NCI-H2029 (cell line): ENCODE results near the gene KCNAB2.

ENCODE experiments used
- DNase-seq: peaks from one replicate; lab custom pipeline; 2025; lab: John Stamatoyannopoulos, UW

Gene KCNAB2

DNA sequence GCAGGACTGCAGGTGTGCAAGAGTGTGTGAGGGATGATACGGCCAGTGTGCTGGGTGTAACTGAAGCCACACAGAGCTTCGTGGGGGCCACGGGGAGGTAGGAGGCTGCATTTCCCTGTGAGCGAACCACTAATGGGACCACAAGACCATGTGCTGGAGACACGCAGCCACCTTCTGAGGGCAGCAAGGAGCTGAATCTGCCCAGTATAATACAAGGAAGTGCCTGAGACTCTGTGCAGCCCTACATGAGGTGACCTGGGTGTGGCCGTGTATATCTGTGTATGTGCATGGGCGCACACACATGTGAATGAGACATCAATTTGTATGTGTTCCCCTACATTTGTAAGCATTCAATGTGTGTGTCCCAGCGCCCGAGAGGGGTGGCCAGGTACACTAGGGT is 83.6 kb downstream of the KCNAB2 start:
- no peak for DNase-seq

DNA sequence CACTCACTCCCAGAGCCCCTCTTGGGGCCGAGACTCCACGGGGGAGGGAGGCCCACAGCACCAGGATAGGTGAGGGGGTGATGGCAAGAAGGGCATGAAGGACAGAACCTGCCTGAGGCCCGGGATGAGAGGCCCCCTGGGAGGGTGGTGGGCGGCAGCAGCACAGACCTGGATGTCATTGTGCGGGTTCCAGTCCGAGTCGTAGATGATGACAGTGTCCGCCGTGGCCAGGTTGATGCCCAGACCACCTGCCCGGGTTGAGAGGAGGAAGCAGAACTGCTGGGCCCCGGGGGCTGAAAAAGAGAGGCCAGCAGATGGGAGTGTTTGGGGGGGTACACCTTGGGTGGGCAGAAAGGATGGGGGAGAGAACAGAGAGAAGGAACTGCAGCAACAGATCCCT is 84.3 kb downstream of the KCNAB2 start:
- no peak for DNase-seq

DNA sequence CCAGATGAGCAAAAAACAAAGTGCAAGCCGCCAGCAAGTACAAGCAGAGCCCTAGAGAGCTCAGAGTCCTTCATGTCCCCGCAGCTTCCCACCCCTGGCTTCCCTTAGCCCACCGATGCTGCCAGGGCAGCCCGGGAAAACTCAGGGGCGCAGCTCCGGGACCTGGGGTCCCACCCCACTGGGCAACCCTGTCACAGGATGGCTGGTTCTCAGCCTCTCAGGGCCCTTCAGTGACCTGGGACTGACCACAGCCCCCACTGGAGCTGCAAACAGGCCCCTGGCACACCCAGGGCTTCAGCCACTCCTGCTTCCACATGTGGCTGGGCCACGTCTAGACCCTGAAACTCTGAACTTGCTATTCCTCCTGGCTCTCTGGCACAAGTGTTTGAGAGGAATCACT is 84.9 kb downstream of the KCNAB2 start:
- no peak for DNase-seq

DNA sequence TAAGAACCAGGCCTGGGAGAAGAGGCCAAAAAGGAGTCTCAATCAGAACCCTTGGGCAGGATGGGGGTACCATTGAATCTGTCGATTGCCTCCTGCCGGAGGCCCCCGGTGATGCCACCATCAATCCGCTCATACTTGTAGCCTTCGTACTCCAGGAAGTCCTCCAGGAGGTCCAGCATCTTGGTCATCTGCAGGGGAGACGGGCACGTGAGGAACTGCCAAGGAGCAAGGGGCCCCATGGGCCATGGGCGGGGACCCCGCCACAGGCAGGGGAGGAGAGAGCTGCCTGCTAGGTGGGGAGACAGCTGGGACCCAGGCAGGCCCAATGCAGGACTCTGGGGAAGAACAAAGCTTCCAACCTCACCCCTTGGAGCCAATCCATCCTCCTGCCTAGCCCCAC is 85.9 kb downstream of the KCNAB2 start:
- no peak for DNase-seq

DNA sequence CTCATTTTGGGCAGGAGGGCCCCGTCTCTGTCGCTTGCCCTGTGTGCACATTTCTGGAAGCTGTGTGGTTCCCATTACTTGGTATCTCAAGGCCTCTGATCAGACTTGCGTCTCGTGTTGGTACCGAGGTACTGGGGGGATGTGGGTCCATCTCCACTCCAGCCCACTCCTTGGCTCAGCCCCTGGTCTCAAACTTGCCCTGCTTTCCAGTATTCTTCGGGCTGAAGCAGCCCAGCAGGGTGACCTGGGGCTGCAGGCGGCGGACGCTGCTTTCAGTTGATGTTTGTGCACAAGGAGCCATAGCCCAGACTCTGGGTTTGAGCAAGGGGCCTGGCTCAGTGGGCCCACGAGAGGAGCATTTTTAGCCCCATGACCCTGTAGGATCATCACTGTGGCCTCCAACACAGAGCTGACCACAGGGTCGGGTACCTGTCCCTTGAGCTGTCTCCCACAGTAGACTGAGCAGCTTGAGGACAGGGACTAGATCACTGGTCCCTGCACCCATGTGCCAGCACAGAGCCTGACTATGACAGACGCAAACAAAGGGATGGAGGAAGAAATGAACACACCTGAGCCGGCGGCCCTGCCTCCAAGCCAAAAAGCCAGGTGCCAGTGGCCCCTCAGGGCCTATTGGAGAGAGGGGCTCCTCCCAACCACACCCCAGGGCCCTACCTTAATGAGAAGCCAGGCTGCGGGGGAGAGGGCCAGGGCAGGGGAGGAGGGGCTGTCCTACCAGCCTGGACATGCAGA is 87.6 kb downstream of the KCNAB2 start:
- DNase-seq, result no peak

DNA sequence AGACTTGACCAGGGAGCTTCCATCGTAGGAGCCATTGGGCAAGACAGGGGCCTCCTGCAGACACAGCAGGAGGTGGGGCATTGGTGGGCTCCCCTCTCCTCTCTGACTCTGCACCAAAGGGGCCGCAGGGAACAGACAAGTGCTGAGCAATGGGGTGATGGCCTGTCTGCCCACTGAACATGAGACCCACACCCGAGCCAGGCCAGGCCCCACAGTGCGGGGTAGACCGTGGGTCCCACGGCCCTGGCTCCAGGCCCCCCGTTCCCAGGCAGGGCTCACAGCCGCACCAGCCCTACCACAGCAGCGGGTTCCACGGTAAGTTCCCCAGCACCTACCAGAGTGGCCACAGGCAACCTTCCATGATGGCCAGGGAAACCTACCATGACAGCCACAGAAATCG is 88.5 kb downstream of the KCNAB2 start:
- no peak for DNase-seq

DNA sequence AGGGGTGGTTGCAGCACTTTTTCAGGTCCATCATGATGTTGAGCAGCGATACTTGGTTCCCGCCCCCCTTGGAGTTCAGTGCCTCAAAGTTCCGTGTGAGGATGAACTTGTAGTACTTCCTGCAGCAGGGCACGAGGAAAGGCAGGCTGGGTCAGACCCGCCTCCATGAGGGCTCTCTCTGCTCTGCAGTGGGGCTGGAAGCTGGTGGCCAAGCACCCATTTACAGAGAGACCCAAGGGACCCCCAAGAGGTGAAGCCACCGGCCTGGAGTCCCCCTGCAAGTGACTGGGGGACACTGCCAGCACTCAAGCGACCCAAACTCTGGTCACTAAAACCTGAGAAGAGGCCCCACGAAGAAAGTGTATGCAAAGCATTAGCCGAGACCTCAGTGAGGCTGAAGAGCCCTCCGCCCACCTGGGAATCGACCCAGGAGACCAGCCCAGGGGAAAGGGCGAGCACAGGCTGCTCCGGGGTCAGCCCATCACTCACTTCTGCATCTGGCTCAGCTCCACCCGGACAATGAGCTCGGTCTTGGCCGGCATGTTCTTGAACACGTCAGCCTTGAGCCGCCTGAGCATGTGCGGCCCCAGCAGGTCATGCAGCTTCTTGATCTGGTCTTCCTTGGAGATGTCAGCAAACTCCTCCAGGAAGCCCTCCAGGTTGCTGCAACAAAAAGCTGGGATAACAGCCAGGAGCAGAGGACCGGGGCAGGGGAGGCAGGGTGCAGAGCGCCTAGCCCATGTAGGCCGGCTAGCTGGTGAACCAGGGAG is 89.2 kb downstream of the KCNAB2 start:
- no peak for DNase-seq

DNA sequence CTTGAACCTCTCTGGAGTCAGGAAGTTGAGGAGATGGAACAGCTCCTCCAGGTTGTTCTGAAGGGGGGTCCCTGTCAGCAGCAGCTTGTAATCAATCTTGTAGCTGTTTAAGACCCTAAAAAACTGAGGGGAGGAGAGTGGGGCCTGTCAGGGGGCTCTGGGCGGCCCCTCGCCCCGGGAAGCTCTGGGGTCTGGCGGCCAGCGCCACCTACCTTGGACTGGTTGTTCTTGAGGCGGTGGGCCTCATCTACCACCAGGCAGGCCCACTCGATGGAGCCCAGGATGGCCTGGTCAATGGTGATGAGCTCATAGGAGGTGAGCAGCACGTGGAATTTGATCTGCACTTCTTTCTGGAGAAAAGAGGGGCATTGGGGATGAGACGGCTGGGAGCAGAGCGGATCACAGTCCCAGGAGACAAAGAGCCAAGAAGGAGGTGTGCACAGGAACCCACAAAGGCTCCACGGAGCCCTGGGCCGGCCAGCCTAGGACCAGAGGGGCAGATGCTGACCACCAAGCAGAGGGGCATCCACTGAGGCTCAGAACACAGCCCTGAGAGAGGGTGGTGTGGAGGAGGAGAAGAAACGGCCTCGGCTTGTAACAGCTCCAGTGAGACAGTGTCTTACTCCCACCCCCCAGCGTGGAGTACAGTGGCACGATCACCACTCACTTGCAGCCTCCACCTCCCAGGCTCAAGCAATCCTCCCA is 91.0 kb downstream of the KCNAB2 start:
- DNase-seq, result no peak

DNA sequence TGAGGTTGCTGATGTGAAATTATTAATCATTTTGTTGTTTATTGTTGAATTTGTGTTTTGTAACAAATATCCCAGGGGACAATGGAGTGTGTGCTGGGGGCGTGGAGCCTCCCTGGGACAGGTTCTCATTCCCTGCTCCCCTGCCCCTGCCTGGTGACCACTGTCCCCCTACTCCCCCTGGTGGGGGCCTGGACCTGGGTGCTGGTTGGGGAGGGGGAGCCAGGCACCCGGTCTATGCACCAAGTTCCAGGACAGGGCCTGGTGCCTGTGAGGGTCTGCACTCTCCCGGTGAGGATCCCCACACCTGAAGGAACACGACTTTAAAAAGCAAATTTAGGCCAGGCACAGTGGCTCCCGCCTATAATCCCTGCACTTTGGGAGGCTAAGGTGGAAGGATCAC is 92.1 kb downstream of the KCNAB2 start:
- DNase-seq, result no peak

DNA sequence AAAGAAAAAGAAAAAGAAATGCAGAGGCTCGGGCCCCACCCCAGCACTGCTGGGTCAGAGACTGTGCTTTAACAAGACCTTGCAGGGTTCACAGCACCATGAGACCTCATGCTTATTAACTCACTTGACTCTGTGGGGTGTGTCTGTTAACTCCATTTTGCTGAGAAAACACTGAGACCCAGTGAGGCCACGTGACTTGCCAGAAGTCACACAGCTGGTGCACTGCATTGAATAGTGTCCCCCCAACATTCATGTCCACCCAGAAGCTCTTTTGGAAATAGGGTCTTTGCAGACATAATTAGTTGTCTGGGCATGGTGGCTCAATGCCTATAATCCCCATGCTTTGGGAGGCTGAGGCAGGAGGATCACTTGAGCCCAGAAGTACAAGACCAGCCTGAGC is 94.7 kb downstream of the KCNAB2 start:
- DNase-seq, result no peak

DNA sequence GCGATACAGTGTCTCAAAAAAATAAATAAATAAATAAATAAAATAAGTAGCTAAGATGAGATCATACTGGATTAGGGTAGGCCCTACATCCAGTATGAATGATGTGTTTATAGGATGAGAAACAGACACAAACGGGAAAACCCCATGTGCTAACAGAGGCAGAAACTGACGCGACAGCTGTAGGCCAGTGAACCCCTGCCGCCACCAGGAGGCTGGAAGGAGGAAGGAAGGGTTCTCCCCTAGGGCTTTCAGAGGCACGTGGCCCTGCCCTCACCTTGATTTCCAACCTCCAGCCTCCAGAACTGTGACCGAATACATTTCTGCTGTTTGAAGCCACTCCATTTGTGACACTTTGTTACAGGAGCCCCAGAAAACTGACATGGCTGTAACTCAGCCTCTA is 95.9 kb downstream of the KCNAB2 start:
- DNase-seq, result no peak

DNA sequence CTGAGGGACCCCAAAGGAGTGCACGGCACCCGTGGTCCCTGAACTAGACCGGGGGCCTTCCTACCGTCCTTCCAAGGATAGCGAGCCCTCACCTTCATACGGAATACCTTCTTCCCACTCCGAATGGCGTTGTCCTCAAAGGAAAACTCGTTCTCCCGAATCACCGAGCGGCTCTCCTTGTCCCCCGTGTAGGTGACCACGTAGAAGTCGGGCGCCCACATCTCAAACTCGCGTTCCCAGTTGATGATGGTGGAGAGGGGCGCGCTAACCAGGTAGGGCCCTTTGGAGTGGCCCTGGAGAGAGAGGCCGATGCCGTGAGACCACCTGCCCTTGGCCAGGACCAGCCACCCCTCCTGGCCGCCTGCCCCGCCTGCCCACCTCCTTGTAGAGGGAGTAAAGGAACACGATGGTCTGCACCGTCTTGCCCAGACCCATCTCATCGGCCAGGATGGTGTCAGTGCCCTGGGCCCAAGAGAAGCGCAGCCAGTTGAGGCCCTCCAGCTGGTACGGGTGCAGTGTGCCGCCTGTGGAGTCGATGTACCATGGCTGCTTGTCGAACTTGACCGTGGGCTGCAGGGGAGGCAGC is 96.4 kb downstream of the KCNAB2 start:
- no peak for DNase-seq

DNA sequence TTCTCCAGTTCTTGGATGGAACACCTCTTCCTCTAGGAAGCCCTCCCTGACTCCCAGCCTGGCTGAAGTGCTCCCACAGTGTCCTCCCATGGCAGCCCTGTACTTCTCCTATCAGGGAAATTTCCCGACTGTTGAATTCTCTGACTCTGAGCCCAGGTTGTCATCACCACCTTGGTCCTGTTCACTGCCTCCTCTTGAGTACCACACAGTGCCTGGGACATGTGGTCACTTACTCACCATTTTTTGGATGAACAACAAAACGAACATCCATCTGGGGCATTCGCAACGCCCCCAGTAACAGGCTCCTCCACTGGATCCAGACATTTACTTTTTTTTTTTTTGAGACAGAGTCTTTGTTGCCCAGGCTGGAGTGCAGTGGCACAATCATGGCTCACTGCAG is 97.0 kb downstream of the KCNAB2 start:
- no peak for DNase-seq

DNA sequence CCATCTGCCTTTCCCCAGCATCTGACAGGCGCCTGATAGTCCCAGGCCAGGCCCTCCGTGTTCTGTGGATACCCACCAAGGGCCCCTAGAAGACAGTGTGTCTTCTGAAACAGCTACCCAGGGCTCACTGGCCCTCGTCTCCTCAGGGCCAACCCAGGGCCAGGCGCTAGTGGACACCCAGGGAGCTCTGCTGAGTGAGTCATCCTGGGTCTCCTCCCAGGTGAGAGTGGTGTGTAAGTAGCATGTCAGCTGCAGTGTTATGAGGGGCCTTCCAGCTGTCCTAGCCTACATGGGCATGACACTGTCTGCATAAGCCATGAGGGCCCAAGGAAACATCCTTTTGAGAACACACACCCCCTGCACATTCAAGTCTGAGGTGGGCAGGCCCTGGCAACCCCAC is 97.7 kb downstream of the KCNAB2 start:
- DNase-seq, result no peak

DNA sequence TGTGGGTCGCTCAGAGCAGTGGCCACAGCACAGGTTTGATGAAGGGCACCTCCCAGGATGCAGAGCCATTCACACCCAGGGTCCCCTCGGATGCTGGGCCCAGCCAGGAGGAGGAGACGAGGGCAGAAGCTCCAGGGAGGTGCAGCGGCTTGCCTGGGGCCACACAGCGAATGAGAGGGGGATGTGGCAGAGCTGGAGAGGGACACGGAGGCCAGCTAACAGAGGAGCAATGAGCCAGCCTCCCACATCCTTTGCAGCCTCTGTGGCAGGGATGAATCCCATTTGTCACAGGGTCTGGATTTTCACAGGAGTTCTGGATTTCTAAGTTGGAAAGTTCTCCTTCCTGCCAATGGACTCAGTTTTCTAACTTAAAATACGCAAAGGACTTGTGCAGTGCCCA is 98.5 kb downstream of the KCNAB2 start:
- DNase-seq, result no peak

DNA sequence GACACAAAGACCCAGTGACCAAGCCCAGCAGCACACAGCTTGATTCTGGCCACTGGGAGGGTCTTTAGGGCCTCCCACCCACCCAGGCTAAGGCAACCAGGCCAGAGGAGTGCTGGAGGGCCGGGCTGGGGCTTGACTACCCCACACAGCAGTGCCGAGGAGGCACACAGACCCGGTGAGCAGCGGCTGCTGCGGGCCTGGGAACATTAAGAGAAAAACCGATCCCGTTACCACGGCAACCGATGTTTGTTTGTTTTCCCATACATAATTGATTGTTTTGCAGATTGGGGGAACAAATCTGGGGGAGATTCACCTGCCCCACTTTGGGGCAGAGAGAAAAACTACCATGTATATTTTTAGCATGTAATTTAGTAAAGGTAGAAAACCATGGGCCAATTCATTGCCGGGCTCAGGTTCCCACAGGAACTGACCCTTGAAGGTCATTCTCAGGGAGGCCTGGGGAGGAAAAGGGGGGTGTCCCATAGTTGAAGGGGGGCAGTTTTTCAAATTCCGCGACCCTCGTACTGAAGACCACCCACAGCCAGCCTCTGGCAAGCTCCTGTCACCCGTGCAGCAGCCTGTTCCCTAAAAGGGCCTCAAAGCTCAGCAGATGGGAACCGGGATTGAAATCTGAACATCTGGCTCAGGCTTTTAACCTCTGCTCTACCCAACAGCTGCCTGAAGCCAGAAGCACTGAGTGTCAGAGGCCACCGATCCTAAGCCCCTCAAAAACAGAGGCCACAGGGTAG is 99.1 kb downstream of the KCNAB2 start:
- no peak for DNase-seq

DNA sequence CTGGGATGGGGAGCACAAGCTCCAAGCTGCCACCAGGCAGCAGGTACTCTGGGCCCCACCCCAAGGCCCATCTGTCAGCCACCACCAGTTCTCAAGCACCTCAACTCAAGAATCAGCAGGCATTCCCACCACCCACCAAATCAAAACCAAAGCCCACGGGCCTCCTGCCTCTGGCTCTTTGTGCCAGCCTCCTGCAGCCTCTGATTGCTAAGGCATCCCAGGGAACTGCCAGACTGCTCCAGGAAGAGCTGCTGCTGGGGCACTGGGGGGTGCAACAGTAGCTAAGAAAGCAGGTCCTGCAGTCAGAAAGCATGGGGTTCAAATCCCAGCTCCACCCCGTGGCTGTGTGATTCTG is 99.7 kb downstream of the KCNAB2 start:
- DNase-seq, result no peak

DNA sequence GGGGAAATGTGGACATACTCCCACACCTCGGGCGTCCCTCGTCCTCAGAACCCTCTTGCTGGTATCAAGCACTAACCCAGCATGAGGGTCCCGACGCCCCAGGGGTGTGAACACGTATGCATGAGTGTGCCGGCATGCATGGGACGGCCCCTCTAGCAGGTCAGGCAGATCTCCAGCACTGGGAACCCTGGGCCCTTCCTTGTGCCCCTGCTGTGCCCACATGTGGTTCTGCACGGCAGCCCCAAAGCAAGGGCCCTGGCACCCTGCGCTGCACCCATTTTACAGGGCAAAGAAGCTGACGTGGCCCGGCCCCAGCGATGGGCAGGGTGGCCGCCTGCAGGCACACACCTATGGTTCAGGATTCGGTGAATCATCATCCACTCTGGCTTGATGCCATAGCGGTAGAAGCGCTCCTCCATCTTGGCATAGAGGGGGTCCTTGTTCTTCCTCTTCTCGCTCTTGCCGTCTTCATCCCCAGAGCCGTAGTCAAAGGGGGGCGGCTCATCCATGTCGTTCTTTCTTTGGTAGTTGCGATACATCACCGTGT is 100.2 kb downstream of the KCNAB2 start:
- no peak for DNase-seq

DNA sequence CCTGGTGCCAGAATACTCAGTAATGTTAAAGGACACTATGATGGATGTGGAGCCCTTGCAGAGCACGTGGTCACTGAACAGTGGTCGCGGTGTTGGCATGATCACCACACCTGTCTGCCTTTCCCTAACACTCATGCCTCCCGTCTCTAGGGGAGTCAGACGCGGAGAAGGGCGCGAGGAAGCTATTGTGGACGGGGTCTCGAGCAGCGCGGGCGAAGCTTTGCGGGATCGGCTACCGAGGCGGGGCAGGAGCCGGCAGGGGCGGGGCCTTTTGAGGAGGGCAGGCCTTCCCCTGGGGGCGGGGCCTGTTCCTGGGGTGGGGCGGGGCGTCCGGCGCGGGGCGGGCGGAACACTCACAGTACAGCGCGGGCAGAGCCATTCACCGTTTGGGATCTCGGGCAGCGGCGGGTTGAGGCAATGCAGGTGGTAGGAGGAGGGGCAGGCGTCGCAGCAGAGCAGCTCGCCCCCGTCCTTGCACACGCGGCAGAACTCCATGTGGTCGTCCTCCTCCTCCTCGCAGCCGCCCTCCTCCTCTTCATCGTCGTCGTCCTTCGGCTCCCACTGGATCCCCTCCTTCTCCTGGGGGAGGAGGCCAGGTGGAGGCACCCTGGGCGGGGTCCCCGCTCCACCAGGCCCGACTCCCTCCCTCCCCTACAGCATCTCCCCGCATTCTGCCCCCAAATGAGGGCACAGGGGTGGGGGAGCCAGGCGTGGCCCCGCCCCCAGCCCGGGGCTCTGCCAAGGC is 103.0 kb downstream of the KCNAB2 start:
- peak; percentile 61 for DNase-seq

DNA sequence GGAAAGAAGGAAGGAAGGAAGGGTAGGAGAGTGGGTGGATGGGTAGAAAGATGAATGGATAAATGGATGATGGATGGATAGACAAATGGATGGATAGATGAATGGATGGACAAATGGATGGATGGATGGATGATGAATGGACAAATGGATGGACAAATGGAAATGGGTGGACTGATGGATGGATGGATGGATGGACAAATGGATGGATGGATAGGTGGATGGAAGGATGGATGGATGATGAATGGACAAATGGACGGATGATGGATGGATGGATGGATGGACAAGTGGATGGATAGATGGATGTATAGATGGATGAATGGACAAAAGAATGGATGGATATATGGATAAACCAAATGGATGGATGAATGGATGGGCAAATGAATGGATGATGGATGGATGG is 103.9 kb downstream of the KCNAB2 start:
- no peak for DNase-seq
